Endothelial cell of umbilical vein (primary cell): ENCODE data around the gene LURAP1L. TPM values are rescaled to one million over a fixed set of nuclear protein-coding genes. Genes with fewer than 3 reads are reported as not detected.

Source experiments
- BruUV-seq: library from RNA; stranded (reverse); fragments of 400-500 nt; replicated peaks from 2 replicates; lab custom pipeline; 2021; lab: Mats Ljungman, UMichigan
- CTCF ChIA-PET: fragments of 300-600, 350-600 bp; sonication (Branson Sonifier 250); formaldehyde crosslinking; loops from one replicate; lab custom pipeline; 2021; ENCODE audit warnings: antibody characterized with exemption, inconsistent platforms; lab: Charles Lee
- POLR2A ChIA-PET: fragments of 300-600, 350-600 bp; sonication (Branson Sonifier 250); formaldehyde crosslinking; loops from one replicate; lab custom pipeline; 2021; ENCODE audit warnings: antibody characterized with exemption, inconsistent platforms; lab: Charles Lee
- DNase-seq: peaks from one replicate; pipeline ENCODE4 v3.0.0-alpha.2; 2011; ENCODE audit warnings: low read depth, low spot score
- FAIRE-seq: peaks from 2 replicates; lab custom pipeline; 2011; peaks lifted over from hg19 to GRCh38; lab: Jason Lieb, UNC
- H2AFZ ChIP-seq: 2 replicates; pipeline ENCODE4 v1.6.0; 2012; ENCODE audit warnings: low read depth, low read length, control low read depth, inconsistent platforms
- H3K27ac ChIP-seq: 2 replicates; pipeline ENCODE4 v1.5.1; 2011; ENCODE audit warnings: low read depth, mild to moderate bottlenecking, control low read depth, low read length, moderate library complexity; ENCODE audit not compliant: insufficient read depth
- H3K27me3 ChIP-seq, 2 experiments: 2 replicates each; pipeline versions ENCODE4 v1.6.0 to v1.6.1; 2011; ENCODE audit warnings: low read length in 2 of 2, mixed read lengths in 1 of 2; ENCODE audit not compliant: control insufficient read depth in 2 of 2, insufficient read depth in 2 of 2
- H3K36me3 ChIP-seq, 2 experiments: 2 replicates in 1 of 2; 3 replicates in 1 of 2; pipeline ENCODE4 v1.5.1; 2011; ENCODE audit warnings: low read length in 2 of 2, mild to moderate bottlenecking in 1 of 2, moderate library complexity in 1 of 2; ENCODE audit not compliant: control insufficient read depth in 2 of 2, insufficient read depth in 2 of 2; ENCODE audit errors: extremely low read depth in 1 of 2
- H3K4me1 ChIP-seq: 3 replicates; pipeline ENCODE4 v1.5.1; 2011; ENCODE audit warnings: mild to moderate bottlenecking, low read length; ENCODE audit not compliant: control insufficient read depth, insufficient read depth; ENCODE audit errors: extremely low read depth
- H3K4me2 ChIP-seq: 2 replicates; pipeline ENCODE4 v1.6.1; 2011; ENCODE audit warnings: low read length, control low read depth, mixed read lengths; ENCODE audit not compliant: insufficient read depth
- H3K4me3 ChIP-seq, 3 experiments: fragments of 200-600 bp in 1 of 3; sonication (generic), shearing (Covaris generic) in 1 of 3; replicated peaks in 1 of 3; 2 replicates each; pipeline ENCODE4 v1.5.1; 2011 to 2016; ENCODE audit warnings: control low read depth in 3 of 3, low read length in 3 of 3, mild to moderate bottlenecking in 2 of 3, inconsistent platforms in 1 of 3, low read depth in 1 of 3, moderate library complexity in 1 of 3; ENCODE audit not compliant: insufficient read depth in 1 of 3
- H3K79me2 ChIP-seq: 2 replicates; pipeline ENCODE4 v1.6.0; 2012; ENCODE audit warnings: low read length, inconsistent platforms; ENCODE audit not compliant: control insufficient read depth, insufficient read depth
- H3K9ac ChIP-seq: replicated peaks from 2 replicates; pipeline ENCODE3; 2011; ENCODE audit warnings: low read length, control low read depth; ENCODE audit not compliant: insufficient read depth; ENCODE audit errors: extremely low read depth
- H3K9me1 ChIP-seq: replicated peaks from 3 replicates; pipeline ENCODE4 v1.6.0; 2011; ENCODE audit warnings: mild to moderate bottlenecking, low read length; ENCODE audit not compliant: control insufficient read depth, insufficient read depth; ENCODE audit errors: extremely low read depth
- H3K9me3 ChIP-seq: replicated peaks from 2 replicates; pipeline ENCODE4 v1.5.1; 2012; ENCODE audit warnings: low read length, inconsistent platforms; ENCODE audit not compliant: control insufficient read depth, insufficient read depth
- H4K20me1 ChIP-seq: replicated peaks from 2 replicates; pipeline ENCODE3; 2011; ENCODE audit warnings: mild to moderate bottlenecking, low read length; ENCODE audit not compliant: control insufficient read depth, insufficient read depth; ENCODE audit errors: extremely low read depth
- CTCF ChIP-seq, 2 donors: IDR thresholded peaks; 1 replicate in 1 of 2; 2 replicates in 1 of 2; pipeline ENCODE4 v1.5.1; 2011; ENCODE audit warnings: low read length in 2 of 2, mild to moderate bottlenecking in 2 of 2, moderate library complexity in 2 of 2, control low read depth in 1 of 2, inconsistent platforms in 1 of 2, low read depth in 1 of 2; ENCODE audit not compliant: insufficient read depth in 1 of 2; ENCODE audit errors: extremely low read depth in 1 of 2
- EZH2 ChIP-seq: IDR thresholded peaks from 2 replicates; pipeline ENCODE4 v1.6.1; 2012; ENCODE audit warnings: borderline replicate concordance, low read depth, mild to moderate bottlenecking, moderate library complexity, low read length, inconsistent platforms; ENCODE audit not compliant: severe bottlenecking
- FOS ChIP-seq: IDR thresholded peaks from 2 replicates; pipeline ENCODE4 v1.6.1; 2011; ENCODE audit warnings: mild to moderate bottlenecking, low read length, moderate library complexity, borderline replicate concordance; ENCODE audit not compliant: insufficient read depth
- GATA2 ChIP-seq: IDR thresholded peaks from 2 replicates; pipeline ENCODE4 v1.7.0; 2011; ENCODE audit warnings: low read depth, mild to moderate bottlenecking, moderate library complexity, mixed read lengths, low read length; ENCODE audit not compliant: insufficient read length, insufficient read depth
- JUN ChIP-seq: IDR thresholded peaks from 2 replicates; pipeline ENCODE4 v1.6.1; 2011; ENCODE audit warnings: borderline replicate concordance, low read depth; ENCODE audit not compliant: insufficient read length, insufficient read depth
- MAX ChIP-seq: IDR thresholded peaks from 2 replicates; pipeline ENCODE4 v1.6.1; 2011; ENCODE audit not compliant: insufficient read depth, insufficient read length
- MYC ChIP-seq: IDR thresholded peaks from one replicate; pipeline ENCODE4 v1.6.1; 2011; ENCODE audit warnings: mild to moderate bottlenecking, low read depth, low read length
- POLR2A ChIP-seq: IDR thresholded peaks from 2 replicates; pipeline ENCODE4 v1.6.1; 2012; ENCODE audit warnings: low read depth, mild to moderate bottlenecking, control low read depth, low read length
- POLR2AphosphoS5 ChIP-seq: IDR thresholded peaks from 2 replicates; pipeline ENCODE4 v1.6.1; 2012; ENCODE audit warnings: low read depth, mild to moderate bottlenecking, control low read depth, low read length, moderate library complexity; ENCODE audit not compliant: insufficient read depth
- dilution Hi-C: fragments of 300-500 bp; cut with MboI; formaldehyde crosslinking; loops from one replicate; pipeline ENCODE4 v1.15.0; 2019; ENCODE audit warnings: low sequenced_read_pairs; ENCODE audit not compliant: extremely low pct_ligation_motif_present
- intact Hi-C: fragments of 100-400 bp; cut with micrococcal nuclease; formaldehyde crosslinking; loops from one replicate; pipeline ENCODE4 v1.10.0; 2022
- polyA plus RNA-seq, 4 experiments: library from polyadenylated mRNA; depleted of rRNA in 3 of 4; stranded (reverse) in 3 of 4; unstranded in 1 of 4; fragments of >200 nt; gene quantifications; 2 replicates each; pipeline versions ENCODE4 v1.2.1 to v1.2.3, GENCODE V29; 2011 to 2012; ENCODE audit warnings: missing spikeins in 1 of 4
- total RNA-seq: library from RNA; stranded (reverse); gene quantifications from 2 replicates; pipeline ENCODE4 v1.2.3, GENCODE V29; 2021

LURAP1L gene
- total and polyA plus RNA-seq, 2 donors (not counting 3 experiments of a cell fraction or from before 2014, with no cell fraction given) = 1.5 to 3.3 TPM

- no peak overlapping the region for H3K4me3 ChIP-seq
- dilution Hi-C loops (no loop called here), intact Hi-C loops (no loop called here)
- CTCF ChIA-PET = interaction anchor here (2.5 kb wide), 1 partner anchor 33 kb away, joined by 11 read pairs; no protein-coding TSS in a partner anchor
- no peak overlapping the region for H2AFZ ChIP-seq
- TF ChIP-seq POLR2A (no peak), MAX (no peak), MYC (no peak), CTCF (IDR thresholded peaks at IDR 0.05; ENCODE audit: extremely low read depth in 1 of 2, insufficient read depth in 1 of 2, low read depth in 1 of 2, low read length in 2 of 2) (no peak), GATA2 (no peak), POLR2AphosphoS5 (no peak), FOS (no peak), EZH2 (no peak), JUN (no peak)
- H3K9me3 ChIP-seq = no peaks in the 10 kb centered on the region
- H3K9ac ChIP-seq = no peak overlapping the region
- no peaks in the 10 kb centered on the region for H3K9me1 ChIP-seq
- no peaks in the 10 kb centered on the region for H3K79me2 ChIP-seq
- POLR2A ChIA-PET = no interaction called here
- H4K20me1 ChIP-seq = no peaks in the 10 kb centered on the region
- no peak overlapping the region for H3K4me2 ChIP-seq
- no peaks in the 10 kb centered on the region for H3K27me3 ChIP-seq
- peaks cover 7% of the 10 kb centered on the region for H3K4me1 ChIP-seq
- H3K27ac ChIP-seq = no peak overlapping the region
- no peaks in the 10 kb centered on the region for H3K36me3 ChIP-seq
- BruUV-seq = no TSS peak
- DNase-seq (no peak), FAIRE-seq (no peak)
These were observed 33.7 kb downstream of the LURAP1L start for GRCh38 chr9:12808569-12808968.
